Upper lobe of left lung (tissue), 4 donors: ENCODE results near the gene KHDC1L.
"Not testable (repeated sequence)": the region's sequence is repeated elsewhere in the genome, so short reads cannot be mapped to it uniquely, and the experiment has no call there.

Experiments
- EP300 ChIP-seq, 4 donors: sonication (generic); formaldehyde crosslinking; IDR thresholded peaks; one replicate each; pipeline ENCODE4 v1.5.1; 2017; ENCODE audit warnings: antibody characterized with exemption in 4 of 4, control low read depth in 2 of 4
- POLR2A ChIP-seq, 4 donors: fragments of 450-650 bp; IDR thresholded peaks; one replicate each; pipeline ENCODE4 v1.5.1; 2016 to 2017; ENCODE audit warnings: antibody characterized with exemption in 4 of 4, mild to moderate bottlenecking in 2 of 4
- POLR2AphosphoS5 ChIP-seq, 2 donors: sonication (generic); formaldehyde crosslinking; IDR thresholded peaks; one replicate each; pipeline ENCODE4 v1.5.1; 2017; ENCODE audit warnings: antibody characterized with exemption in 2 of 2
- TF ChIP-seq, protein P1 (sequence below), 6 experiments: fragments of 450-650 bp in 4 of 6; fragments of 200-600 bp in 2 of 6; sonication (generic) in 2 of 6; IDR thresholded peaks; one replicate each; pipeline ENCODE4 v1.5.1; 2016 to 2019; ENCODE audit warnings: antibody characterized with exemption in 6 of 6

DNA sequence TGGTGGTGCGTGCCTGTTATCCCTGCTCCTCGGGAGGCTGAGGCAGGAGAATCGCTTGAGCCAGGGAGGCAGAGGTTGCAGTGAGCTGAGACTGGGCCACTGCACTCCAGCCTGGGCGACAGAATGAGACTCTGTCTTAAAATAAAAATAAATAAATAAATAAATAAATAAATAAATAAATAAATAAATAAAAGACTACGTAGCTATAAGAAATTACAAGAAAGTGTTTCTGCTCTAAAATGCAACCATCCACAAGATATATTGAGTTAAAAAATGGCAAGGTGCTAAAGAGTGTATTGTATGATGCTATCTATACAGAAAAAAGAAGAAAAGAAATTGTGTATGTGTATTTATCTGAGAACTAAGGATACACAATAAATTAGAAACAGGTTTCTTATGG is 29.0 kb upstream of the KHDC1L start:
- TF ChIP-seq, protein P1, sequence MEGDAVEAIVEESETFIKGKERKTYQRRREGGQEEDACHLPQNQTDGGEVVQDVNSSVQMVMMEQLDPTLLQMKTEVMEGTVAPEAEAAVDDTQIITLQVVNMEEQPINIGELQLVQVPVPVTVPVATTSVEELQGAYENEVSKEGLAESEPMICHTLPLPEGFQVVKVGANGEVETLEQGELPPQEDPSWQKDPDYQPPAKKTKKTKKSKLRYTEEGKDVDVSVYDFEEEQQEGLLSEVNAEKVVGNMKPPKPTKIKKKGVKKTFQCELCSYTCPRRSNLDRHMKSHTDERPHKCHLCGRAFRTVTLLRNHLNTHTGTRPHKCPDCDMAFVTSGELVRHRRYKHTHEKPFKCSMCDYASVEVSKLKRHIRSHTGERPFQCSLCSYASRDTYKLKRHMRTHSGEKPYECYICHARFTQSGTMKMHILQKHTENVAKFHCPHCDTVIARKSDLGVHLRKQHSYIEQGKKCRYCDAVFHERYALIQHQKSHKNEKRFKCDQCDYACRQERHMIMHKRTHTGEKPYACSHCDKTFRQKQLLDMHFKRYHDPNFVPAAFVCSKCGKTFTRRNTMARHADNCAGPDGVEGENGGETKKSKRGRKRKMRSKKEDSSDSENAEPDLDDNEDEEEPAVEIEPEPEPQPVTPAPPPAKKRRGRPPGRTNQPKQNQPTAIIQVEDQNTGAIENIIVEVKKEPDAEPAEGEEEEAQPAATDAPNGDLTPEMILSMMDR (IDR thresholded peaks at IDR 0.05), result not testable (repeated sequence)
- not testable (repeated sequence) for TF ChIP-seq POLR2A, EP300, POLR2AphosphoS5 (IDR thresholded peaks at IDR 0.05)
